Cortex of kidney (tissue), 1 donor: ENCODE data around the gene ATP10A.
"Not testable (repeated sequence)": the region's sequence is repeated elsewhere in the genome, so short reads cannot be mapped to it uniquely, and the experiment has no call there.

Experiments used
- DNase-seq: peaks from one replicate; lab custom pipeline; 2025; lab: John Stamatoyannopoulos, UW

ATP10A gene

GRCh38 chr15:25771736-25772135 lies 91.4 kb downstream of the ATP10A start:
- not testable (repeated sequence) for DNase-seq

- DNase-seq: no peak
These were observed 91.8 kb downstream of the ATP10A start for GRCh38 chr15:25771338-25771706.

GRCh38 chr15:25770618-25771337 lies 92.3 kb downstream of the ATP10A start:
- DNase-seq: no peak

- no peak for DNase-seq
These were observed 93.1 kb downstream of the ATP10A start for GRCh38 chr15:25770031-25770430.

GRCh38 chr15:25768271-25768670 lies 94.9 kb downstream of the ATP10A start:
- DNase-seq: no peak

GRCh38 chr15:25767356-25768151 lies 95.6 kb downstream of the ATP10A start:
- DNase-seq: no peak

- no peak for DNase-seq
These were observed 96.7 kb downstream of the ATP10A start for GRCh38 chr15:25766417-25766816.

GRCh38 chr15:25764980-25765735 lies 98.0 kb downstream of the ATP10A start:
- DNase-seq: no peak

GRCh38 chr15:25763954-25764353 lies 99.2 kb downstream of the ATP10A start:
- DNase-seq: no peak

GRCh38 chr15:25763331-25763751 lies 99.8 kb downstream of the ATP10A start:
- DNase-seq: no peak

GRCh38 chr15:25761971-25762662 lies 101.0 kb downstream of the ATP10A start:
- no peak for DNase-seq

GRCh38 chr15:25759421-25759820 lies 103.7 kb downstream of the ATP10A start:
- no peak for DNase-seq

- not testable (repeated sequence) for DNase-seq
These were observed 104.5 kb downstream of the ATP10A start for GRCh38 chr15:25758612-25759011.

- no peak for DNase-seq
These were observed 119.4 kb downstream of the ATP10A start for GRCh38 chr15:25743548-25744275.

GRCh38 chr15:25742776-25743547 lies 120.2 kb downstream of the ATP10A start:
- no peak for DNase-seq

GRCh38 chr15:25742041-25742730 lies 120.9 kb downstream of the ATP10A start:
- DNase-seq: no peak

- DNase-seq: no peak
These were observed 121.9 kb downstream of the ATP10A start for GRCh38 chr15:25741256-25741580.

GRCh38 chr15:25740383-25741255 lies 122.5 kb downstream of the ATP10A start:
- no peak for DNase-seq

GRCh38 chr15:25739687-25740121 lies 123.4 kb downstream of the ATP10A start:
- DNase-seq: no peak
